ENCODE measurements around the gene CDH23.

GRCh38 chr10:71646037-71646436, 249.3 kb downstream of the CDH23 start:
- no peak for TF ChIP-seq CTCF (conservative IDR thresholded peaks at IDR 0.05 in 1 of 2, IDR thresholded peaks at IDR 0.05 in 1 of 2; ENCODE audit: low read depth in 1 of 2, low read length in 2 of 2)
- TF ChIP-seq EZH2 (IDR thresholded peaks at IDR 0.05; ENCODE audit: low read length, missing control alignments), result no peak

All from fibroblast of lung (primary cell).